OCI-LY1 (cell line): ENCODE measurements around the gene WLS.

Experiments
- CTCF ChIP-seq: fragments of 200-600 bp; sonication (generic), shearing (Covaris generic); IDR thresholded peaks from 2 replicates; pipeline ENCODE4 v1.5.1; 2017; ENCODE audit warnings: mild to moderate bottlenecking, antibody characterized with exemption, low read length, moderate library complexity, mixed read lengths
- EZH2 ChIP-seq: fragments of 200-600 bp; sonication (generic), shearing (Covaris generic); IDR thresholded peaks from 2 replicates; pipeline ENCODE4 v1.8.0; 2017; ENCODE audit warnings: borderline replicate concordance, mixed run types, mild to moderate bottlenecking, antibody characterized with exemption, low read length, moderate library complexity, mixed read lengths

- TF ChIP-seq CTCF (no peak), EZH2 (no peak)
These were observed 47.5 kb upstream of the WLS start for GRCh38 chr1:68279846-68280245.
